Sigmoid colon (tissue), 4 donors: ENCODE measurements around the gene RPS27L.

Source experiments
- CTCF ChIP-seq, 4 experiments: fragments of 450-650 bp in 3 of 4; fragments of 200-600 bp in 1 of 4; IDR thresholded peaks; one replicate each; pipeline ENCODE4 v1.5.1; 2016 to 2019; ENCODE audit warnings: antibody characterized with exemption in 4 of 4, mild to moderate bottlenecking in 3 of 4, moderate library complexity in 2 of 4
- EP300 ChIP-seq, 4 donors: sonication (generic); formaldehyde crosslinking; IDR thresholded peaks; one replicate each; pipeline ENCODE4 v1.6.1; 2017; ENCODE audit warnings: antibody characterized with exemption in 4 of 4

GRCh38 chr15:63103416-63103815 lies 53.9 kb downstream of the RPS27L start:
- TF ChIP-seq CTCF (IDR thresholded peaks at IDR 0.05) (no peak), EP300 (IDR thresholded peaks at IDR 0.05) (no peak)
